Stimulated activated CD4-positive, alpha-beta T cell treated with anti-CD3 and anti-CD28 coated beads, TNF-alpha, amount 100 ng/mL, for 1 hour (primary cell): Measurements from ENCODE around the gene PPT1.
"Not testable (repeated sequence)": the region's sequence is repeated elsewhere in the genome, so short reads cannot be mapped to it uniquely, and the experiment has no call there.

ENCODE experiments used
- DNase-seq, 3 donors: peaks; one replicate each; pipeline ENCODE4 v3.0.0-alpha.2; 2020; ENCODE audit warnings: low read depth in 3 of 3, low spot score in 1 of 3

The PPT1 gene

DNA sequence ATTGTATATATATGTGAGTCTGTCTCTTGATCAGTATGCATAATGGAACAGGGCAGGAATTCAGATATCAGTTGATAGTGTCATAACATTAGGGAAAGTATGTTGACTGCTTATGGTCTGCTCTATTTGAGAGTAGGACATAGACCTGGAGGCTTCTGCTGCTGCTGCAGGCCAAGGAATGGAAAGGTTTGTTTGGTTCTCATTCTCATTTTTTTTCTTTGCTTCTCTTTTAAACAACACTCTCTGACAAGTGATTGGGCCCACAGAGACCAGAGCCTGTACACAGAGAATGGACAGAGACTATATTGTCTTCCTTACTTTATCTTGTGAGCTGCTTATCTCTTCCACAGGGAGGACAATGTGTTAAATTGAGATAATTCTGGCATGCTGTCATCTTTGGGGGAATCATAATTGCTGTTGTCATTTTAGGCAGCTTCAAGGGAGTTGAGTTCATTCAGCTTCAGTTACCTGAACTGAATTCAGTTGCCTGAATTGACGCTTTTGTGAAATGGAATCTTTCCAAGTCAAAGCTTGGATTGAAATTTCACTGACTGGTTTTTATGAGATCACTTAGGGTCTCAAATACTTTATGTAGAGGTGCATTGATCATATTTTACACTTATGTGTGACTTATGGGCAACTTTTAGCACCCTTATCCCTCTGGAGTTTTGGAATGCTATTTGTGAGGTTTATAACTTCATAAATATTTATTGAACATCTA is 39.6 kb downstream of the PPT1 start:
- no peak for DNase-seq

DNA sequence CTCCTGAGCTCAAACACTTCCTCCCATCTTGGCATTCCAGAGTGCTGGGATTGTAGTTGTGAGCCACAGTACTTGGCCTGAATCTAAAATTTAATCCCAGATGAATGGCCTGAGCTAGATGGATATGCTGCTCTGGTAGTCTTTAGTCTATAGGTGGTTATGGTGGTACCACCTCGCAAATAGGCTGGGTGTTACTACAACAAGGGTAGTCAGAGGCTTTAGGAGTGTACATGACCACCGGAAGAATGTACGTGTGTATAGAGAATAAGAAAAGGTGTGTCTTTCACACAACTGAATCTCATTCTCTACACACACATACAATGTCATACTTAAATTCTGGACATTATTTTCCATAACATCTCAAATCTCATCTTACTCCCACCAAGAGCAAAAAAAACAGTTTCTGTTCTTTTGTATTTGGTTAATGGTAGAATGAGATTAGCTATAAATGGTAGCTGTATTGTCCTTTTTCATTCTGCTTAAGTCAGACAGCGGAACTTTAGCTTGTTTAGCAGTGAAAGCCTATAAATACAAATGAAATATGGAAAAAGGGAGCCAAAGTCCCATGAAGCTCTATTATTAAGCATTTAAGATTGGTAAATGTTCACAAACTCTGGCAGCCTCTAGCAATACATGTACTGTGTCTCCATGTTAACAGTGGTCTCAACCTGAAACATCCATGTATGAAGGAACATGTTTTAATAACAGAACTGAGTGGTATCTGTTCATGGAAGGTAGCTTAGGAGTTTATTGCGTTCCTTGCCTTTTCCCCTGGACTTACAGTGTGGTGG is 40.3 kb downstream of the PPT1 start:
- DNase-seq, result no peak

DNA sequence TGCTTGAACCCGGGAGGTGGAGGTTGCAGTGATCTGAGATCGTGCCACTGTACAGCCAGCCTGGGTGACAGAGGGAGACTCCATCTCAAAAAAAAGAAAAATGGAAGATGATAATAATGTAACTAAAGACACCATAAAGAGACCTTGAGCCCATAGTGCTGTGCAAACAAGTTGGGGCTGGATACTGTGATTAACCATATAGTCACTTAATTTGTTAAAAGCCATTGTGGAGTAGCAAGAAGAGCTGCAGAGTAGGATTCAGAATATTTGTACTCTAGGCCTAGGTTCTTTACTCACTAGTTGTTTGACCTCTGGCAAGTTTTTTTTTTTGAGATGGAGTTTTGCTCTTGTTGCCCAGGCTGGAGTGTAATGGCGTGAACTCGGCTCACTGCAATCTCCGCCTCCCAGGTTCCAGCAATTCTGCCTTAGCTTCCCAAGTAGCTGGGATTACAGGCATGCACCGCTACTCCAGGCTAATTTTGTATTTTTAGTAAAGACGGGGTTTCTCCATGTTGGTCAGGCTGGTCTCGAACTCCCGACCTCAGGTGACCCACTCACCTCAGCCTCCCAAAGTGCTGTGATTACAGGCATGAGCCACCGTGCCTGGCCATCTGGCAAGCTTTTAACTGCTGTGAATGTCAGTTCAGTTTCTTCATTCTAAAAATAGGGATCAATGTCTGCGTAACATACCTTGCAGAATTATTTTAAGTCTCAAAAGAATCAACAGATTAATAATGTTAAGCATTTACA is 43.7 kb downstream of the PPT1 start:
- DNase-seq, result no peak

DNA sequence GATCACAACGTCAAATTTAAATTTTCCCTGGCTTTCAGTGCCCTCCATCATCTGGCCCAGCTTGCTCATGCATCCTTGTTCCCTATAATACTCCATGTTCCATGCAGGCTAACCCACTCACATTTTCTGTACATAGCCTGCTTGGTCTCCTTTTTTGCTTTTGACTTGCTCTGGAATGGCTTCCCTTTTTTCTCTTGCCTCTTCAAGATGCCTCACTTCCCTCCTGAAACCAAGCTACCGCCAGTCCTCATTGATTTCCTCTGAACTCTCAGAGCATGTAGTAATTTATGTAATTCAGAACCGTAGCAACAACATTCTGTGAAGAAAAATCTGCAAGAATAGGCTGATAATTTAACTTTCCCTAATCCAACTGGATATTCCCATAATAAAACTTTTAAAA is 46.2 kb downstream of the PPT1 start:
- no peak for DNase-seq

DNA sequence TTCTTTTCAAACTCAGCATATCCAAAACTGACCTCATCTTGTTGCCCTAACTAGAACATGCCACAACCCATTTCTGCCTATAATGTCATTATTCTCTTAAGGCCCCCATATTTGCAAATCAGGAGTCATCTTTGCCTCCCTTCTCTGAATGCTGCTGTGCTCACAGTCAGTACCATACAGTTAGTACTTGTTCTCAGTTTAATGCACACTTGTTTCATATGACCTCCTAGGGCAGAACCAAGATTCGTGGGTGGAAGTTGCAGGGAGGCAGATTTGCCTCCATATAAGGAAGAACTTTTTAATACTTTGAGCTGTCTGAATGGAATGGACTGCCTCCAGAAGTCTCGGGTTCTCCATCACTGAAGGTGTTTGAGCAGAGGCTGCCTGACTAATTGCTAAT is 47.3 kb downstream of the PPT1 start:
- no peak for DNase-seq

DNA sequence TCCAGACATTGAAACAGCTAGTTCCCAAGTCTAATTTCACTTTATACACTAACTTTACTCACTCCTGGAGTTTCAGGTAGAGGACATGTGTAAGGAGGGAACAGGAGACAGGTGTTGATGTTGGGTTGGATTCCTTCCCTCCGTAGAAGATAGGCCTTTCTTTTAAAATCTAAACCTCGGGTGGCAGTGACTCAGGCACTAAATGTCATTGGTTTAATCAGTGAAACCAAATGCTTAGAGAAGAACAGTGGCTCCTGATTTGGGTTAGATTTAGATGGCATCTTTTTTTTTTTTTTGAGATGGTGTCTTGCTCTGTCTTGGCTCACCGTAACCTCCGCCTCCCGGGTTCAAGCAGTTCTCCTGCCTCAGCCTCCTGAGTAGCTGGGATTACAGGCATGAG is 49.3 kb downstream of the PPT1 start:
- no peak for DNase-seq

DNA sequence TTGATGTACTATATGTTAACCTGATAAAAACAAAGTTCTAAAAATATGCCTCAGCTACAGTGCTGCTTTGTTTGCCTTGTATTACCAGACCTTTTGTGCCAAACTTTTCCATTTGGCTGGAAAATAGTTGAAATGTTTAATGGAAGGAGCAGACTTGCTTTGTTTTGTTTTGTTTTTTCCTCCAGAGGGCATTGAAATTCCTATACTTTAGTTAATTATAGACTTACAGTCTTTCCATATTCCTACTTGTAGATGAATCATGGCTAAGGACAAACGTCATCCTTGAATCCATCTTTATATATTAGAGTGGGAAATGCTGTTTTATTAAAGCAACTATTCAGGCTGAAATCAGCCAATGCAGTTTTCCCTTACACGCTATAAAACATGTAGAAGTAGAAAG is 49.8 kb downstream of the PPT1 start:
- no peak for DNase-seq

DNA sequence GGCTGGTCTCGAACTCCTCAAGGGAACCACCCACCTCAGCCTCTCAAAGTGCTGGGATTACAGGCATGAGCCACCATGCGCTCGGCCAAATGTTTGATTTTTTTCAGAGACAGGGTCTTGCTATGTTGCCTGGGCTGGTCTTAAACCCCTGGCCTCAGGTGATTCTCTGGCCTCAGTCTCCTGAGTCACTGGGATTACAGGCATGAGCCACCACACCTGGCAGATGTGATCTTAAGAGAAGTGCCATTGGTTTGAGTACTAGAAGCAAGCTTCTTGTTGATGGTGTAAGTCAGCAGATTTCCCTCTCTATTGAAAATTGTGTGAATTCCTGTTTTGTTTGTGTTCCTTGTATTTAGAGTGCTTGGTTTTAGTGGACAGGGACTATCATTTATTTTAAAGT is 51.3 kb downstream of the PPT1 start:
- no peak for DNase-seq

DNA sequence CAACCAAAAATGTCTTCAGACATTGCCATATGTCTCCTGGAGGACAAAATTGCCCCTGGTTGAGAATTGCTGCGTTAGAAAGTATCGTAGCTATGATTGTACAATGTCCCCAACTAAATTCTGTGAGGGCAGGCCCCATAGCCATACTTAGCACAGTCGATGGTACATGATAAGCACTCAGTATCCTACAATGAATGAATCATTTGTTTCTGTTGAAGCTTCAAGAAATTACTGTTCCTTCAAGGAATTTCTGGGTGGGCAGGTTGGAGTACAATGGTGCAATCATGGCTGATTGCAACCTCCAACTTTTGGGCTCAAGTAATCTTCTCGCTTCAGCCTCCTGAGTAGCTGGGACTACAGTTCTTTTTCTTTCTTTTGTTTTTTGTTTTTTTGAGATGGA is 51.9 kb downstream of the PPT1 start:
- no peak for DNase-seq

DNA sequence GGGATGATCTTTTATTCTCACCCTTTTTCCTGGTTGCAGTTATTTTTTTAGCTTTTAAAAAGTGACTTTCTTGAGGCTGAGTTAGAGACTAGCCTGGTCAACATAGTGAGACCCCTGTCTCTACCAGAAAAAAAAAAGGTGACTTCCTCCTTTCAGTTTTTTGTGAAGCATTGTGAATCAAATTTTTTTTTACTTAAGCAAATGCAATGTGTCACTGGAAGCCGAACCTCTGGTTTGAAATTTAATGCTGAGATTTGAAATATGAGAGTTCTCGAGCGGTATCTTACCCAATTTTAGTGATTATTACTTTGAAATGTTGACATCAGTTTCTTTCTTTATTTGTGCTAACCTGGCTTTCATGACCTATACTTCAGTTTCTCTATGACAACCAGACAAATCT is 52.9 kb downstream of the PPT1 start:
- no peak for DNase-seq

DNA sequence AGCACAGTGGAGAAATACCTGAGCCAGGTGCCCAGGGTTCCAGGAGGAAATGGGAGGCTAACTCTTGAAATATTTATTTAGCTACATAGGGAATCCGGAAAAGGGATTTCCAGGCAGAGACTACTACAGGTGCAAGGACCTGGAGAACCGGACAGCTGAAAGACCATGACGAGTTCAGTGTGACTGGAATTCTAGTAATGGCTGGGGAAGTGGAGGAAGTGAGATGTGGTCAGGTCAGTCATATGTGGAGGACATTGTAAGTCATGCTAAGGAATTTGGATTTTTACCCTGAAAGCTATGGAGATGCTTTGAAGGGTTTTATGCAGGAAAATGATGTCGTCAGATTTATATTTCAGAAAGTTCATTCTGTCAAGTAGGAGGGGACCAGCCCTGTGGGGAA is 54.7 kb downstream of the PPT1 start:
- no peak for DNase-seq

DNA sequence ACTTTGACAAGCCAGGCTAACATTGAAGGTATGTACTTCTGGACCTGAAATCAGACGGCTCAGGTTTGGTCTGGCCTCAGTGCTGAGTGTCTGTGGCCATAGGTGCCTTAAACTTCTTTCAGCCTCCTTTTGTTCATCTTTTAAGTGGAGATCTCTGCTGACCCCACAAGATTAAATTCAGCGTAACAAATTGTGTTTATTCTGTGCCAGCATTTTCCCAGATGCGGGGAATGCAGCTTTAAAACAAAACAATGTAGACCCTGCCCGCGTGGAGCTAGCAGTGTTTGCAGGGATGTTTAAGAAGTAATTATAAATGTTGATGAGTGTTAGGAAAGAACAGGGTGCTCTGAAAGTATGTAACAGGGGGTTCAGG is 55.6 kb downstream of the PPT1 start:
- DNase-seq, result no peak

DNA sequence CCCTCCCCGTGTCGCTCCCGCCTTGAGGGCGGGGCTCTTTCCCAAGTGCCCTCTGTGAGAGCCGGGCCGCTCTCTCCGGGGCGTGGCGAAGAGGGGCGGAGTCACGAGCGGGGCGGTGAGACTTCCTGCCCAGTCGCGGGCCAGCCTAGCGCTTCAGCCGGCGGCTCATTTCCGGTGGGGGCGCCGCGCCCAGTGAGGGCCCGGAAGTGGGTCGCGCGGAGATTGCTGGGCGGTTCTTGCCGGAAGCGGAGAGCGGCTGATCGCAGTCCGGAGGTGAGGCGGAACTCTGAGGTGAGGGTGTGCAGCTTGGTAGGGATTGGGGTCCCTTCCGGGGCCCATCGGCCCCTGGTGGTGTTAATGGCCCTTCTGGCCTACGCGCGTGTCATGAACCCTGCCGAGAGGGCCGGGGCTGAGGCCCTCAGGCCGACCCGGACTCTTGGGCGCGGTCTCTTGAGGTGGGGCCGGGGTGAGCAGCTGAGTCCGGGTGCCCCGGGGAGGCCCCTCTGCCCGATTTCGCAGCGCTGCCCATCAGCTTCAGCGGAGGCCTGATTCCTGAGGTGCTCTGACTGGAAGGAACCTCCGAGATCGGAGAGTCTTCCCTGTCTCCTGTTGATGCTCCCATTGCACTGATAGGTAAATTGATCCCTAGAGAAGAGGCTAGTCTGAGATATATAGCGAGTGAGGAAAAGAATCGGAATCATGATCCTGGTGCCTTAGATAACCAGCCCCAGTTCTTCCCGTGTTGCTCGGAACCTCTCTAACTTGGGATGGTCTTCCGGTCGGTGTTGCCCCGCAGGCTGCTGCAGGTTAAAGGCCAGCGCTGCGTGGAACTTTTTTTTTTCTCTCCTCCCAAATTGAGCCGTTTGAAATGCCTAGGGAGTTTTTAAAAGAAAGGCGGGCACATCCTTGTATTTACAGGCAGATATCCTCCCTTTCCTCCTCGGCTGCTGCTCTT is 56.3 kb downstream of the PPT1 start, which contains the start of gene CAP1:
Gene CAP1 (plus strand): TSS at position 219 of the 955 bp plus-strand sequence. CDS start 18,618 bp downstream, outside the sequence.
- DNase-seq, result peak; percentile 98 to 99 (median 99)

DNA sequence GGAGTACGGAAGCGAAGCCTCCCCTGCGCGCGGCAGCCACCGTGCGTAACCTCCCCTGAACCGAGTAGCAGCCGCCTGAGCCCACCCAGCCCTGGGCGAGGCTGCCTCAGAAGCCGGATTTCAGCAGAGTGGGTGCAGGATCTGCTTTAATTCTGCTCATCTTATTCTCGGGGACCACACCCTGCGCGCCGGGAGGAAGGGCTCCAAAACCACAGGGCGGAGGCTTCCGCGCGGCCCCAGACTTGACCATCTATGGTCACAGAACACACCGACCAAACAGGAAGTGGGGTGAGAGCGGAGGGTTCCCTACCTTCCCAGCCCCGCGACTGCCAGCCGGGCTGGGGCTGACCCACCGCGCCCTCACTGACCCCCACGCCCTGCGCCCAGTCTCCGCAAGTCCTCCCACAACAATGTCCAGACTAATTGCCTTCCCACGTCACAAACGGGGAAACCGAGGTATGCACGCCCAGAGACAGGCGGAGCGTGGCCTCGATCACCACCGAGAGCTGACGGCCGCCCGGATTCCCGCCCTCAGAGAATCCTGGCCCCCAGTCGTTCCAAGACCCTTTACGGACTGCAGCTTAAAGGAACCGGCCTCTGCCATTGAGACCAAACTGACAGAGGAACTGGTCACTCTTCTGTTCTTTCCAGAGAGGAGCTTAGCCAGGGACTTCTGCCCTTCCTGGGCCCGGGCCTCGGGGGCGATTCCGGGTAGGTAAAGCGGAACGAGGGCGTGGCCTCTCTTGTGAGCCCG is 57.1 kb downstream of the PPT1 start:
- DNase-seq, result peak in 2 of 3 donors; percentile 31 to 47

DNA sequence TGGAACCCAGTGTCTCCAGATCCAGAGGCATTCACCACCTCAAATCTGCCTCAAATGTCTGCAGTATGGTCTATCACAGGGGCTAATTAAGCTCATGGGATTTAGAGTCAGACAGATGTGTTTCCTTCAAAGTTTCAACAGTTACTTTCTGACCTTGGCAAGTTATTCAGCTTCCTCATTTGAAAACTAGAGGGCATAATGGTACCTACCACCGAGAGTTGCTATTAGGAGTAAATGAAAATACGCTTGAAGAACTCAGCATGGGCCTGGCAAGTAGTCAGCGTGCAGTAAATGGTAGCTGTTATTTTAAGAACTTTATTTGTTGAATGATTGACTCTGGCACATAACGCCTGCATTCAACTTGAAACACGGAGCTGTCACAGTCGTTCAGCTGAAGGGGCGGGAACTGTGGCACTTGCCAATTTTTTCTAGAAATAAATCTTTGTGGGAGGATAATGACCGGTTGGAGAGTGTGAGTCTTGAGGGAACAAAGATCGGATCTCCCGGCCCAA is 57.8 kb downstream of the PPT1 start:
- DNase-seq, result no peak

DNA sequence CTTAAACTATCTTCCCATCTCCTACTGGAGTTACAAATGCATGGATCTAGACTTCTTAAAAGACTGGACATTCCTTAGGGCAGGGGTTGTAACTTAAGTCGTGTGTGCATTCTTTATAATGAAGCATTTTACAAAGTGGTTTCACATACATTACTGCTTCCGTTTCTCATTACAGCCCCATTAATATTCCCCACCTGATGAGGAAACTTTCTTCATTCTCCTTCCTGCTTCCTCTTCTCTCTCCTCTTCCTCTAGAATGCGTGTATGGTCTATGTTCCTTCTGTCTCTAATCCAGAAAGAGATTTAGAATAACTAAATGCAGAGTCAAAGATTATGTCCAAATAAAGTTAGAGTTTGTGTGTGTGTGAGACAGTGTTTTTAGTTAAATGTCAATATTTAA is 58.4 kb downstream of the PPT1 start:
- DNase-seq, result no peak

DNA sequence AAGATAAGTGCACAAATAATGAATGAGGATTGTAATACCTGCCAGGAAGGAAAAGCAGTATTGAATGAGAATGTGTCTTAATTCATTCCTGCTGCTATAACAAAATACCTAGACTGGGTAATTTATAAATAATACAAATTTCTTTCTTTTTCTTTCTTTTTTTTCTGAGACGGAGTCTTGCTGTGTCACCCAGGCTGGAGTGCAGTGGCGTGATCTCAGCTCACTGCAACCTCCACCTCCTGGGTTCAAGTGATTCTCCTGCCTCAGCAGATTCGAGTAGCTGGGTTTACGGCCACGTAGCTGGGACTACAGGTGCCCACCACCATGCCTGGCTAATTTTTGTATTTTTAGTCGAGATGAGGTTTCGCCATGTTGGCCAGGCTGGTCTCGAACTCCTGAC is 59.8 kb downstream of the PPT1 start:
- DNase-seq, result not testable (repeated sequence)

DNA sequence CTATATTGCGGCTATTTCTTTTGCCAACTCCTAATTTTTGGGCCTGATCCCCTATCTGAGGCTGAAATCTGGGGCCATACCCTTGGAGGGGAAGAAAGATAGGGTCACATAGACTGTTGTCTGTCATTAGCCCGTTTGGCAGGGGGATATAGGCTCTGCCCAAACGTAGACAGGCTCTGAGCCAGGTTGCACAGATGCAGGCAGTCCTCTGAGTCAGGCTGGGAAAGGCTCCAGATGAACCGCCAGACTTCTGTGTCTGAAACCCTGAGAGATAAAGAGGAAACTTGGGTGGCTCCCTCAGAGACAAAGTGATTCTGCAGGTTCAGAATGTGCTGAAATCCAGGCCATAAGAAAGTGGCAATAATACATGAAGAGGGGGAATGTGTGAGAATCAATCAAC is 60.5 kb downstream of the PPT1 start:
- DNase-seq, result no peak

DNA sequence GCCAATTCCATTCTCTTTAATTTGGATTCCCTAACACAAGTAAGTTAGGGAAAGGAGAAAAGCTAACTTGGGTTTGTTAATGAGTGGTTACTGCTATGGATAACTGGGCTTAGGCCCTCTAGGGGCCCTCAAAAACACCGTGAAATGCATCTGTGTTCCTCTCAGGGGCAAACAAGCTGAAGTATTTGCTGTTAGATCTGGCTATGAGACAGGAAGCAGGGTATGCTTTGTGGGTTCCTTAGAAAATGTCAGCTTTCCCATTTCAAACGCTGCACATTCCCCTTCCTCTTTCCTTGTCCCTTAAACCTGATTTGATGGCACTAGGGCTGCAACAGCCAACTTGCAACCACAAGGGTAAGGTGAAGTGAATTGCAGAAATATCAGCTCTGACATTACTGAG is 62.2 kb downstream of the PPT1 start:
- DNase-seq, result no peak
